NK-92 (cell line): ENCODE results near the gene IDH2.
"Not testable (repeated sequence)": the region's sequence is repeated elsewhere in the genome, so short reads cannot be mapped to it uniquely, and the experiment has no call there.

ENCODE experiments used
- DNase-seq: peaks from one replicate; lab custom pipeline; 2025; ENCODE audit not compliant: unreplicated experiment; lab: John Stamatoyannopoulos, UW

The IDH2 gene

GRCh38 chr15:90101969-90102890 lies at the start of gene IDH2:
Gene IDH2 (minus strand): TSS chr15:90102468. CDS start chr15:90102390, 78 bp downstream.
- no peak for DNase-seq

GRCh38 chr15:90150551-90150950 lies 48.3 kb upstream of the IDH2 start:
- DNase-seq, result not testable (repeated sequence)

- DNase-seq, result no peak
Measured at GRCh38 chr15:90149609-90150340, 47.5 kb upstream of the IDH2 start.

DNA sequence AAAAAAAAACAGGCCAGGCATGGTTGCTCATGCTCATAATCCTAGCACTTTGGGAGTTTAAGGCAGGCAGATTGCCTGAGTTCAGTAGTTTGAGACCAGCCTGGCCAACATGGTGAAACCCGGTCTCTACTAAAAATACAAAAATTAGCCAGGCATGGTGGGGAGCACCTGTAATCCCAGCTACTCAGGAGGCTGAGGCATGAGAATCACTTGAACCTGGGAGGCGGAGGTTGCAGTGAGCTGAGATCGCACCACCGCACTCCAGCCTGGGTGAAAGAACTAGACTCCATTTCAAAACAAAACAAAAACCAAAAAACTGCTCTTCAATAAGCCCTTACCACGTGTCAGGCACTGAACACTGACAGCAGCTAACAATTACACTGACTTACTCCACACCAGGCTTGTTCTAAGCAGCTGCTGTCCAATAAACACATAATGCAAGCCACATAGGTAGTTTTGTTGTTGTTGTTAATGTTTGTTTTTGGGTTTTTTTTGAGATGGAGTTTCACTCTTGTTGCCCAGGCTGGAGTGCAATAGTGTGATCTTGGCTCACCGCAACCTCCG lies 44.0 kb upstream of the IDH2 start:
- DNase-seq, result not testable (repeated sequence)

GRCh38 chr15:90145761-90146160 lies 43.5 kb upstream of the IDH2 start:
- DNase-seq, result no peak

DNA sequence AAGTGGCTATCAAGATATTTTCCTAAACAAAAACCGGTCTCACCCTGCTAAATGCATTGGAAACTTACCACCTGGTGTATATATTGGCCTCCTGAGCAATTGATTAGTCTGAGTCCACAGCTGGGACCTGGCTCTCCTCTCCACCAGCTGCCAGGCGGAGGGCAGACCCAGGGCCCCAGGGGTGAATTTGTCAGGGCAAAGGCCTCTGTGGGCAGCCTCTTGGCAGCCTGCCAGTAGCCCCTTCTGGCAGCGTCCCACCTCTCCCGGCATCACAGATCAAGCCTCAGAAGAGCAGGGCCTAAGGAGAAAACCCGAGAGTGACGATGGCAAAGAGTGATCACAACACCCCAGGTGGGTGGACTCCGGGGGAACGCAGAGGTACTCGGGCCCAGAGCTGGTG lies 43.0 kb upstream of the IDH2 start:
- no peak for DNase-seq

DNA sequence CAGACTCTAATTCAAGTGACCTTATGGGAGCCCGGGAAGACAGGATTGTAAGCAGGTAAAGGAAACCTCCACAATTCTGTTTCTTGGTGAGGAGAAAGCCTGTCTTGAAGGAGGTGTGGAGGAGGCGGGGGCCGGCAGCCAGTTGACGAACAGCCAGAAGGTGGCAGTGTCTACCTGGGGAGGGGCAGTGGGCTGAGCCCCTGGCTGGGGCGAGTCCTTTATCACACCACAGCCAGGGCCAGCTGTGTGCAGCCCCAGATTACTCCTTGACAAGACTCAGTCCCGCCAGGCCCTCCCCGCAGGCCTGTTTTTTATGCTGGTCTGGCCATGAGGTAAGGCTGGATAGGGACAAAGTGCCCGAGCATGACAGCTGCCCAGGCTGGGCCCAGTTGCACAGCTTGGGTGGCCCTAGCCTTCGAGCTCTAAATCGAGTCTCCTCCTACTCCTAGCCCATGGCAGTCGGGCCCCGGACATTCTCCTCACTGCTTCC lies 40.9 kb upstream of the IDH2 start:
- DNase-seq, result no peak

DNA sequence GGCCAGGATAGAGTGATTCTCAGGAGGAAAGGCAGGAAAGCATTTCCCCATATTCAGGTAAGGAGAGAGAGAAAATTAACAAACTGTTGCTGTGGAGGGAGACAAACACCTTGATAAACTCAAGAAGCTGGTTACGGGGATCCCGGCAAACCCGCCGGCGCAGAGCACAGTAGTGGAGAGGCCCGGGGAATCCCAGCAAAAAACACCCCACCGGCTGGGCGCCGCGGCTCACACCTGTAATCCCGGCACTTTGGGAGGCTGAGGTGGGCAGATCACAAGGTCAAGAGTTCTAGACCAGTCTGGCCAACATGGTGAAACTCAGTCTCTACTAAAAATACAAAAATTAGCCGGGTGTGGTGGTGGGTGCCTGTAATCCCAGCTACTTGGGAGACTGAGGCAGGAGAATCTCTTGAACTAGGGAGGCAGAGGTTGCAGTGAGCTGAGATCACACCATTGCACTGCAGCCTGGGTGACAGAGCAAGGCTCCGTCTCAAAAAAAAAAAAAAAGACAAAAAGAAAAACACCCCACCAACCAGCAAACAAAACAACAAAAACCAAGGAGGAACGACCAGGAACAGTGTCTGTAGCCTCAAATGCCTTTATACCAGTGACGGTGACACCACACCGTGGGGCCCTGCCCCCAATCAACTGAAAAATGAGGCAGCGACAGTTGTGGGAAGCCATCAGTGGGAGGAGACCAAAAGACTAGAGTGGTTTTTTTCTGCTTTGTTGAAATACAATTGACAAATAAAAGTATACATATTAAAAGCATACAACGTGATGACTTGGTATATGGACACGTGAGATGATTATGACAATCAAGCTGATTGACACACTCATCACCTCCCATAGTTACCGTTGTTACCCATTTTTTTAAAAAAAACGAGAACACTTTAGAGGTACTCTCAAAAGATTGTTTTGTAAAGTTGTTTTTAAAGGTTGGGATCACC lies 40.2 kb upstream of the IDH2 start:
- DNase-seq, result no peak

DNA sequence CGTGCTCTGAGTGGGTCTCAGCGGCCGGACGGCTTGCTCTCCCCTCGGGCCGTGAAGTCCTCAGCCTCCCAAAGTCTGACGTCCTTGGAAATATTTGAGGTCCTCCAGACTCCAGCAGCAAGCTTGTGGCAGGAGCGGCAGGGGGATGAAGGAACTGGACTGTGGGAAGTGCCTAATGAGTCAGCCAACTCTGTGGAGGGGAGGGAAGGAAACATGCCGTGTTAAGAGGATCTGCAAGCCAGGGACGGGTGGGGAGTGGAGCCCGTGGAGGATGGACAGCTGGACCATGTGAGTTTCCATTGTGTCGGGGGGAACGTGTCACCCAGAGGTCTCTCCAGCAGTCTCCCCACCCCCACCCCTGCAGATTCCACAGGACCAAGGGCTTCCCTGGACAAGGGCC lies 39.4 kb upstream of the IDH2 start:
- DNase-seq, result no peak

DNA sequence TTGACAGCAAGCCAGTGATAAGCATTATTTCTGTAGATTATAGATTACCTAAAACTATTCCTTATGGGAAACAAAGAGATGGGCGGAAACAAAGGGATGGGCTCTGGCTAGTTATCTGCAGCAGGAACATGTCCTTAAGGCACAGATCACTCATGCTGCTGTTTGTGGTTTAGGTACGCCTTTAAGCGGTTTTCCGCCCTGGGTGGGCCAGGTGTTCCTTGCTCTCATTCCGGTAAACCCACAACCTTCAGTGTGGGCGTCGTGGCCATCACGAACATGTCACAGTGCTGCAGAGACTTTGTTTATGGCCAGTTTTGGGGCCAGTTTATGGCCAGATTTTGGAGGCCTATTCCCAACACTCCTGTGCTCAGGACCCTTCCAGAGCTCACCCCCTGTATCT lies 37.3 kb upstream of the IDH2 start:
- not testable (repeated sequence) for DNase-seq

- no peak for DNase-seq
Measured at GRCh38 chr15:90138071-90138833, 36.0 kb upstream of the IDH2 start.

DNA sequence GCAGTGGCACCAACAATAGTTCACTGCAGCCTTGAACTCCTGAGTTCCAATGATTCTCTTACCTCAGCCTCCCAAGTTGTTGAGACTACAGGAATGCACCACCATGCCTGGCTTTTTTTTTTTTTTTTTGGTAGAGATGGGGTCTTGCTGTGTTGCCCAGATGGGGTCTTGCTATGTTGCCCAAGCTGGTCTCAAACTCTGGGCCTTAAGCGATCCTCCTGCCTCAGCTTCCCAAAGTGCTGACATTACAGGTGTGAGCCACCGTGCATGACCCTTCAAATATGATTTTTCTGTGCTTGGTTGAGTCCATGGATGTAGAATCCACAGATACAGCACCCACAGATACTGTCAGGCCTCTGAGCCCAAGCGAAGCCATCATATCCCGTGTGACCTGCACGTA lies 30.2 kb upstream of the IDH2 start:
- DNase-seq, result no peak

DNA sequence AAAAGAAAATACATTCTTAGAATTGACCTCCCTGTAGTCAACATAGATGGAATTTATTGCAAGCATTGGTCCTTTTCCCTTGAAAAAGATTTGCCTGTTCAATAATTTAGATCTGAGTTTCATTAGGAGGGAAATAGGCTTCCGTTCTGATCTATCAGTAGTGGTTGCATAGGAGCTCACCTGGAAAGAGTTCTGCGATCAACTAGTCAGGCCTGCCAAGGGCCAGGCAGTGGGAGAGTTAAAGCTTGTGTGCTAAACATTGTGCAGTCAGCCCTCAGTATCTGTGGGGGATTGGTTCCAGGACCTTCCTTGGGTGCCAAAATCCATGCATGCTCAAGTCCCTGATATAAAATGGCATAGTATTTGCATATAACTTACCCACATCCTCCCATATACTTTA lies 29.6 kb upstream of the IDH2 start:
- DNase-seq, result no peak

- no peak for DNase-seq
Measured at GRCh38 chr15:90130291-90130690, 28.0 kb upstream of the IDH2 start.

- DNase-seq, result no peak
Measured at GRCh38 chr15:90126596-90127435, 24.5 kb upstream of the IDH2 start.

- no peak for DNase-seq
Measured at GRCh38 chr15:90126022-90126421, 23.8 kb upstream of the IDH2 start.

DNA sequence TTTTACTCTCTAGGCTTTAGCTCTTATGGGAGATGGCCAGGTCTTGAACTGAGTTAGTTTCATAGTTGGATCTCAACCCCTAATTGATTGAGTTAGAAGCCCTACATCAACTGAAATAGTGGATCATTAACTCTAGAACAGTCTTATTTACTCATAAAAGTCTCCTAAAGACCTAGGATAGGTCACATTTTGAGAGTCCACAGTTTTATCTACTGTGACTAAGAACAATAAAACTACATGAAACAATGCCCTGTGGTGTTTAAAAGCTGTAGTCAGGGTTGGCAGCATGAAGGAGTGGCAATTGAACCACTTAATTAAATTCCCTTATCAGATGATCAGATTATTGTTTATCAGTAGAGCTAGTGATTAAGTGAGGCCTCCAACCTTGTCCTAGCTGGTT lies 22.2 kb upstream of the IDH2 start:
- DNase-seq, result no peak

- no peak for DNase-seq
Measured at GRCh38 chr15:90121086-90121485, 18.8 kb upstream of the IDH2 start.

GRCh38 chr15:90119367-90119766 lies 17.1 kb upstream of the IDH2 start:
- no peak for DNase-seq
